GM21786 (cell line): Measurements from ENCODE around the gene EFEMP2.

Experiments
- ATAC-seq: cut with Tn5 transposase; IDR thresholded peaks from one replicate; pipeline ENCODE4 v1.9.1; 2021; ENCODE audit not compliant: unreplicated experiment

The EFEMP2 gene

DNA sequence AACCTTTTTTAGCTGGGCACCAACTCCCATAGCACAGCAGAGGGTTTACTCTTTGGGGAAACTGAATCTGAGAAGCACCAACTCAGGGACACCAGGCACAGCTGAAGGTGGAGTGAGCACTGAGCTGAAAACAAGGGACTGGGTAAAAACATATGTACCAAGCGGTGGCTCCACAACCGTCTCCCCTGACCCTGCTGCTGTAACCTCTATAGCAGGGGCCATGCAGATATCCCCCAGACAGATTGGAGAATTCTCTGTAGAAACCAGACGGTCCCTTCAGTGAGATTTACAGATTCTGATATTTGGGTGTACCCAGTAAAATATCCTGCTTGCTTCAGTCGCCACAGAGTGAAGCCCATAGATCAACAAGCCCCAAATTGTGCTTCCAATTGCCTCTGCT, 43.1 kb downstream of the EFEMP2 start:
- no peak for ATAC-seq

DNA sequence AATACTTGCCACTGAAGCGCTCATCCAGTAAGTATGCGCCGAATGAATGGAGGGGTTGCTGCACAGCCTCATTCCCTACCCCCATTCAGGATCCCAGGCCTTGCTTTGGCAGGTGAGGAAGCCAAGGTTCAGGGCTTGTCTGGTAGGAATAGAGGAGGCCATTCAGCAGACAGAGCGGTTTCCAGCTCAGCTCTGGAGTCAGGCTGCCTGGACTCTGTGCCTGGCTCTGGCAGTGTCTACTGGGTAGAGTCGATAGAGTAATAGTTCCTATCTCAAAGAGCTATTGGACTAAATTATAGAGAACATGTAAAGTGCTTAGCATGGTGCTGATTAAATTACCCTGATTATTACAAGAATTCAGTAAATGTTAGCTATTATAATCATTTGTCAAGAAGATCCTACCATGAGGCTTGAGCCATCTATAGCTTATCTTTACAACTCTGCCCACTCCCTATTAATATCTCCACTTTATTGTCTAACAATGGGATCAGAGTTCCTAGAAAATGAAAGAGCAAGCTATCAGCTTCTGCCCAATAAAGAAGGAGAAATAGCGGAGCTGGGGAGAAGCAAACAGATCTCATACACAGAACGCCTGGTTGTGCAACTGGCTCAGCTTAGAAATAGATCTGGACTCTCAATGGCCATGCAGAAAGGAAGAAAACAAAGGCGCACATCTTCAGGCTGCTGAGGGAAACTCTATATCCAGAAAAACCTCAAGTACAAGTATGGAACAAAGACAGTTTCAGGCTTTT, 45.4 kb downstream of the EFEMP2 start:
- no peak for ATAC-seq

DNA sequence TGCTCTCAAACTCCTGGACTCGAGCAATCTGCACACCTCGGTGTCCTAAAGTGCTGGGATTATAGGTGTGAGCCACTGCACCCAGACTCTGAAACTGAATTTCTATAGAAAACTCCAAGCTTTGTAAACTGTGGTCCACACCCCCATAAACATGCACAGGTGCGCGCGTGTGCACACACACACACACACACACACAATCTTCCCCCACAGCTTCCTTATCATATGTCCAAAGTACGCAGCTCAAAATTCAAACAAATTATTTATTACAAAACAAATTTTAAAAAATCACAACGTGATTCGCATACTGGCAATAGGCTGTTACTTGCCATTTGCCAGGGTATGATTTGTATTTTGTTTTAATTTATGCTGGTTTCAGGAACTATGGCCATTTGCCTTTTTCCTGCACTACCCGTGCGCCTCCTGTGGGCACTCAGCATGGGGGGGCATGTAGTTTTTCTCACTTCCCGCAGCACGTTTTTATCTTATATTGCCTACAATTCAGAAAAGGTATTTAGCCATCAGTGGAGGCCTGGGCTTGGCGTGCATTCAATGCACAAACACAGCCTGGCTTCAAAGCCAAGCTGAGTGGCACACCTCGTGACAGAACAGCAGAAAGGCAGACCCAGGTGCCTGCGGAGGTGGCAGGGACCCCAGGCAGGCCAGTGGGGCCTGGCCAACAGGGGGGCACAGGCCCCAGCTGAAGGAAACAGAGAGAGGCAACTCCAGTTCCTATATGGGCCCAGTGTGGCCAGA, 49.6 kb downstream of the EFEMP2 start:
- no peak for ATAC-seq

DNA sequence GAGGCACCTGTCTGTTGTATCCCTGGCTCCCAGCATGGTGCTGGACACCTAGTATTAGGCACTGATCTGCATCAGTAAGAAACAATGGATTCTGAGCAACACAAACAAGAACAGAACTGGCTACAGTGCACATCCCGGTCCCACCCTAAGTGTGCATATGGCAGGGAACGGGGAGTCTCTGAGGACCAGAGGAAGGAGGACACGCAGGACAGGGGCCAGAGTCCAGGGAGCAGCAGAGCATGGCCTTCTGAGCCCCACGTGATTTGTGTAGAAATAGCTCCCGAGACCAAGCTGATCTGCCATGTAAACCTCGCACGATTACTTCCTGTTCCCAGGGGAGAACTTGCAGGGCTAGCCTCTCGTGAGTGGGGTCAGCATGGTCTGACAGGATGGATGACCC, 51.5 kb downstream of the EFEMP2 start:
- no peak for ATAC-seq

DNA sequence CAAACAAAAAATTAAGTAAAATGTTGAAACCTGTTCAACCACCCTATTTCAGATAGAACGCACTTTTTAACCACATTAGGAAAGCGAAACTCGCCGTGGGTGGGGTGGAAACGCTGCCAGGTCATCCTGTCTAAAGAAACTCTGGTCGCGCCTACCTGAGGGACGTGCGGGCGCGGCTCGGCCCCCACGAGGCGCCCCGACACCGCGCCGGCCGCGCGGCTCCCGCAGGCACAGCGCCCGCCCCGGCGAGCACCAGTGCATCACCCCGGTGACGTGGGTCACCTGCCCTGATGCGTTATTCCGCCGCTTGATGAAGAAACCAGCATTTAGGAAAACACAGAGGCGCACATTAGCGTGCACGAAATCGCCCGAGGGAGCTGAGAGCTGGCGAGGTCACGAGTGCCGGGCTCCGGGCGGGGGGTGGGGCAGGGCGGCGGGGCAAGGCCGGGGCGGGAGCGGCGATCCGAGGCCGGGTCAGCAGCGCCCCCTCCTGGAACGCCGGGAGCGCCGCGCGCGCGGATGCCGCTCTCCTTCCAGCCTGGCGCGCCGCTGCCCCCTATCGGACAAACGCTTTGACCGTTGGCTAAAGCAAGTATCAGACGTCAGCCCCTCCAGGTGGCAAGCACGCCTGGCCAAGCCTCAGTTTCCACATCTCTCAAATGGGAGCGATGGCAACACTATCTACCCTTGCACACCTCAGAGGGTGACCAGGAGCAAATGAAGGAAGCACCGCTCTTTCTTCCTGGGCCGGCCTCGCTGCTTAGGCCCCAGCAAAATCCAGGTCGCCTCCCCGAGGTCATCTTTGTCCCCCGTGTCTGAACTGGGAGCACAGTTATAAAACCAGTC, 54.5 kb downstream of the EFEMP2 start:
- ATAC-seq: peak; percentile 71

DNA sequence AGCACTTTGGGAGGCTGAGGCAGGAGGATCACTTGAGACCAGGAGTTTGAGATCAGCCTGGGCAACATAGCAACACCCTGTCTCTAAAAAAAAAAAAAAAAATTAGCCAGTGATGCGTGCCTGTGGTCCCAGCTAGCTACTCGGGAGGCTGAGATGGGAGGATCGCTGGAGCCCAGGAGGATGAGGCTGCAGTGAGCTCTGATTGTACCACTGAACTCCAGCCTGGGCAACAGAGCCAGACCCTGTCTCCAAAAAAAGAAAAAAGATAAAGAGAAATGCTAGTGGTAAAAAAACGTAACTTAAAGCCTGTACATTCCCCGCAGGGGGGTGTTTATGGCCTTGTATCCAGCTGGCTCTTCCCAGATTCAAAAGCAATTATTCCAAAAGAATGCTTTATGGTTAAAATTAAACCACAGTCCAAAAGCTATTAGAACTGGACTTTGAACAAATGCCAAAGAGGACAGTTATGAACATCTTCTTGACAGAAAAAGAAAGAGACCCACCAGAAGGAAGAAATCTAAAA, 55.2 kb downstream of the EFEMP2 start:
- ATAC-seq: no peak

DNA sequence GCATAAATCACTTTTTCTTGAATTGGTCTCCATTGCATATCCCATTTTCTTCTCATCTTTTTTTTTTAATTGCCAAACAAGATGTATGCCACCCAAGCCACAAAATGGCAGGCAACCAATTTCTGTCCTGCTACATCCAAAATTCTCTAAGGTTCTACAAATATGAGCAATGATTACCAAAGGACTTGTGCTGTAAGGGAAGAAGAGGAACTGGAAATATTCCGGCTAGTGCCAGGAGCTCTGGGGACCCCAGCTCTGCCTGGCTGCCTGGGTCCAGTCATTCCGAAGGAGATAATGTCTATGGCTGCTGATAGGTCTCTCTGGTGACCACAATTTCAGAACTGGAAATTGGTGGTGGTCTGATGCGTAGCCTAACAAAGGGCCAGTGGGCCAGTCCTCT, 55.9 kb downstream of the EFEMP2 start:
- ATAC-seq: no peak
